Endothelial cell of umbilical vein (primary cell): ENCODE measurements around the gene DYRK3. TPM values are rescaled to one million over a fixed set of nuclear protein-coding genes. Genes with fewer than 3 reads are reported as not detected.

Experiments used
- BruUV-seq: library from RNA; stranded (reverse); fragments of 400-500 nt; replicated peaks from 2 replicates; lab custom pipeline; 2021; lab: Mats Ljungman, UMichigan
- CTCF ChIA-PET: fragments of 300-600, 350-600 bp; sonication (Branson Sonifier 250); formaldehyde crosslinking; loops from one replicate; lab custom pipeline; 2021; ENCODE audit warnings: antibody characterized with exemption, inconsistent platforms; lab: Charles Lee
- POLR2A ChIA-PET: fragments of 300-600, 350-600 bp; sonication (Branson Sonifier 250); formaldehyde crosslinking; loops from one replicate; lab custom pipeline; 2021; ENCODE audit warnings: antibody characterized with exemption, inconsistent platforms; lab: Charles Lee
- DNase-seq: peaks from one replicate; pipeline ENCODE4 v3.0.0-alpha.2; 2011; ENCODE audit warnings: low read depth, low spot score
- FAIRE-seq: peaks from 2 replicates; lab custom pipeline; 2011; peaks lifted over from hg19 to GRCh38; lab: Jason Lieb, UNC
- H2AFZ ChIP-seq: 2 replicates; pipeline ENCODE4 v1.6.0; 2012; ENCODE audit warnings: low read depth, low read length, control low read depth, inconsistent platforms
- H3K27ac ChIP-seq: 2 replicates; pipeline ENCODE4 v1.5.1; 2011; ENCODE audit warnings: low read depth, mild to moderate bottlenecking, control low read depth, low read length, moderate library complexity; ENCODE audit not compliant: insufficient read depth
- H3K27me3 ChIP-seq, 2 experiments: 2 replicates each; pipeline versions ENCODE4 v1.6.0 to v1.6.1; 2011; ENCODE audit warnings: low read length in 2 of 2, mixed read lengths in 1 of 2; ENCODE audit not compliant: control insufficient read depth in 2 of 2, insufficient read depth in 2 of 2
- H3K36me3 ChIP-seq, 2 experiments: 2 replicates in 1 of 2; 3 replicates in 1 of 2; pipeline ENCODE4 v1.5.1; 2011; ENCODE audit warnings: low read length in 2 of 2, mild to moderate bottlenecking in 1 of 2, moderate library complexity in 1 of 2; ENCODE audit not compliant: control insufficient read depth in 2 of 2, insufficient read depth in 2 of 2; ENCODE audit errors: extremely low read depth in 1 of 2
- H3K4me1 ChIP-seq: 3 replicates; pipeline ENCODE4 v1.5.1; 2011; ENCODE audit warnings: mild to moderate bottlenecking, low read length; ENCODE audit not compliant: control insufficient read depth, insufficient read depth; ENCODE audit errors: extremely low read depth
- H3K4me2 ChIP-seq: 2 replicates; pipeline ENCODE4 v1.6.1; 2011; ENCODE audit warnings: low read length, control low read depth, mixed read lengths; ENCODE audit not compliant: insufficient read depth
- H3K4me3 ChIP-seq, 3 experiments: fragments of 200-600 bp in 1 of 3; sonication (generic), shearing (Covaris generic) in 1 of 3; replicated peaks in 1 of 3; 2 replicates each; pipeline ENCODE4 v1.5.1; 2011 to 2016; ENCODE audit warnings: control low read depth in 3 of 3, low read length in 3 of 3, mild to moderate bottlenecking in 2 of 3, inconsistent platforms in 1 of 3, low read depth in 1 of 3, moderate library complexity in 1 of 3; ENCODE audit not compliant: insufficient read depth in 1 of 3
- H3K79me2 ChIP-seq: 2 replicates; pipeline ENCODE4 v1.6.0; 2012; ENCODE audit warnings: low read length, inconsistent platforms; ENCODE audit not compliant: control insufficient read depth, insufficient read depth
- H3K9ac ChIP-seq: replicated peaks from 2 replicates; pipeline ENCODE3; 2011; ENCODE audit warnings: low read length, control low read depth; ENCODE audit not compliant: insufficient read depth; ENCODE audit errors: extremely low read depth
- H3K9me1 ChIP-seq: replicated peaks from 3 replicates; pipeline ENCODE4 v1.6.0; 2011; ENCODE audit warnings: mild to moderate bottlenecking, low read length; ENCODE audit not compliant: control insufficient read depth, insufficient read depth; ENCODE audit errors: extremely low read depth
- H3K9me3 ChIP-seq: replicated peaks from 2 replicates; pipeline ENCODE4 v1.5.1; 2012; ENCODE audit warnings: low read length, inconsistent platforms; ENCODE audit not compliant: control insufficient read depth, insufficient read depth
- H4K20me1 ChIP-seq: replicated peaks from 2 replicates; pipeline ENCODE3; 2011; ENCODE audit warnings: mild to moderate bottlenecking, low read length; ENCODE audit not compliant: control insufficient read depth, insufficient read depth; ENCODE audit errors: extremely low read depth
- EZH2 ChIP-seq: IDR thresholded peaks from 2 replicates; pipeline ENCODE4 v1.6.1; 2012; ENCODE audit warnings: borderline replicate concordance, low read depth, mild to moderate bottlenecking, moderate library complexity, low read length, inconsistent platforms; ENCODE audit not compliant: severe bottlenecking
- FOS ChIP-seq: IDR thresholded peaks from 2 replicates; pipeline ENCODE4 v1.6.1; 2011; ENCODE audit warnings: mild to moderate bottlenecking, low read length, moderate library complexity, borderline replicate concordance; ENCODE audit not compliant: insufficient read depth
- GATA2 ChIP-seq: IDR thresholded peaks from 2 replicates; pipeline ENCODE4 v1.7.0; 2011; ENCODE audit warnings: low read depth, mild to moderate bottlenecking, moderate library complexity, mixed read lengths, low read length; ENCODE audit not compliant: insufficient read length, insufficient read depth
- JUN ChIP-seq: IDR thresholded peaks from 2 replicates; pipeline ENCODE4 v1.6.1; 2011; ENCODE audit warnings: borderline replicate concordance, low read depth; ENCODE audit not compliant: insufficient read length, insufficient read depth
- MYC ChIP-seq: IDR thresholded peaks from one replicate; pipeline ENCODE4 v1.6.1; 2011; ENCODE audit warnings: mild to moderate bottlenecking, low read depth, low read length
- POLR2A ChIP-seq: IDR thresholded peaks from 2 replicates; pipeline ENCODE4 v1.6.1; 2012; ENCODE audit warnings: low read depth, mild to moderate bottlenecking, control low read depth, low read length
- POLR2AphosphoS5 ChIP-seq: IDR thresholded peaks from 2 replicates; pipeline ENCODE4 v1.6.1; 2012; ENCODE audit warnings: low read depth, mild to moderate bottlenecking, control low read depth, low read length, moderate library complexity; ENCODE audit not compliant: insufficient read depth
- dilution Hi-C: fragments of 300-500 bp; cut with MboI; formaldehyde crosslinking; loops from one replicate; pipeline ENCODE4 v1.15.0; 2019; ENCODE audit warnings: low sequenced_read_pairs; ENCODE audit not compliant: extremely low pct_ligation_motif_present
- intact Hi-C: fragments of 100-400 bp; cut with micrococcal nuclease; formaldehyde crosslinking; loops from one replicate; pipeline ENCODE4 v1.10.0; 2022
- polyA plus RNA-seq, 4 experiments: library from polyadenylated mRNA; depleted of rRNA in 3 of 4; stranded (reverse) in 3 of 4; unstranded in 1 of 4; fragments of >200 nt; gene quantifications; 2 replicates each; pipeline versions ENCODE4 v1.2.1 to v1.2.3, GENCODE V29; 2011 to 2012; ENCODE audit warnings: missing spikeins in 1 of 4
- total RNA-seq: library from RNA; stranded (reverse); gene quantifications from 2 replicates; pipeline ENCODE4 v1.2.3, GENCODE V29; 2021
- TF ChIP-seq, protein P1 (sequence below), 2 donors: IDR thresholded peaks; 1 replicate in 1 of 2; 2 replicates in 1 of 2; pipeline ENCODE4 v1.5.1; 2011; ENCODE audit warnings: low read length in 2 of 2, mild to moderate bottlenecking in 2 of 2, moderate library complexity in 2 of 2, control low read depth in 1 of 2, inconsistent platforms in 1 of 2, low read depth in 1 of 2; ENCODE audit not compliant: insufficient read depth in 1 of 2; ENCODE audit errors: extremely low read depth in 1 of 2
- TF ChIP-seq, protein P2 (sequence below): IDR thresholded peaks from 2 replicates; pipeline ENCODE4 v1.6.1; 2011; ENCODE audit not compliant: insufficient read depth, insufficient read length

Gene DYRK3
- total and polyA plus RNA-seq, 2 donors (not counting 3 experiments of a cell fraction or from before 2014, with no cell fraction given) = 3.4 to 7.4 TPM

DNA sequence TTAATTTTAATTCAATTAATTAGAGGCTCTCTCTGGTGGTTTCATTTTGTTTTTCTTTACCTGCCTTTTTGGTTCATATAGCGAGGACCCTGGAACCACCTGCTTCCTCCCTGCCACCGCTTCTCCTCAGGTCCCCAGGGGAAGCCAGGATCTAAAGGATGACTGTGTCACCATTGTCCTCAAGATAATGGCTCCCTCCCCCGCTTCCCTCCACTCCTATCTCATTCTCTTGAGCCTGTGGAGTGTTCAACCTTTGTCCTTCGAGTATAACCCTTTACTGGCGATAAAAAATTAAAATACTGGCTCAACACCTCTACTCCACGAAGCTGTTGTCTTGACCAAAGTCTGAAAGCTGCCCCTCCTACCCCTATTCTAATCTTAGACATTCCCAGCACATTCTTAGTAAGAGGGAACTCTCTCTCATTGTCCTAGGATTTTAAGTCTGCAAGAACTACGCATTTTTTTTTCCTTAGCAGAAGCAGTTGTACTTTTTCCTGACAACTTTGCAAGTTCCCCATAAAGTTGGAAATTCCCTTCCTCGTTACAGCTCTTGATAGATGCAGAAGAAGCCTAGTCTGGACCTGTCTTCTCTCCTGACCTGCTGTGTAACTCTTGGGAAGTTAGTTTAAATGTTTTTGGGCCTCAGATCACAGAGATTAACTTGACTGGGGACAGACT lies 36.8 kb downstream of the DYRK3 start:
- dilution Hi-C loops = no loop called here

More for the DNA sequence above, 36.8 kb downstream of the DYRK3 start:
- Histone ChIP-seq H3K36me3 (no peaks in the 10 kb centered on the region), H3K27ac (no peak overlapping the region), H3K4me3 (no peak overlapping the region), H3K9me1 (no peaks in the 10 kb centered on the region), H3K9me3 (no peaks in the 10 kb centered on the region), H3K9ac (no peak overlapping the region), H4K20me1 (no peaks in the 10 kb centered on the region), H3K4me1 (peaks cover 10% of the 10 kb centered on the region), H2AFZ (no peak overlapping the region), H3K79me2 (no peaks in the 10 kb centered on the region), H3K4me2 (no peak overlapping the region), H3K27me3 (peaks cover 8 to 13% of the 10 kb centered on the region in 2 experiments)
- intact Hi-C loops = no loop called here
- TF ChIP-seq POLR2AphosphoS5 = no peak
- no peak for TF ChIP-seq EZH2
- no peak for TF ChIP-seq GATA2
- no peak for TF ChIP-seq FOS
- TF ChIP-seq JUN = no peak
- TF ChIP-seq POLR2A = no peak
- TF ChIP-seq, protein P1, sequence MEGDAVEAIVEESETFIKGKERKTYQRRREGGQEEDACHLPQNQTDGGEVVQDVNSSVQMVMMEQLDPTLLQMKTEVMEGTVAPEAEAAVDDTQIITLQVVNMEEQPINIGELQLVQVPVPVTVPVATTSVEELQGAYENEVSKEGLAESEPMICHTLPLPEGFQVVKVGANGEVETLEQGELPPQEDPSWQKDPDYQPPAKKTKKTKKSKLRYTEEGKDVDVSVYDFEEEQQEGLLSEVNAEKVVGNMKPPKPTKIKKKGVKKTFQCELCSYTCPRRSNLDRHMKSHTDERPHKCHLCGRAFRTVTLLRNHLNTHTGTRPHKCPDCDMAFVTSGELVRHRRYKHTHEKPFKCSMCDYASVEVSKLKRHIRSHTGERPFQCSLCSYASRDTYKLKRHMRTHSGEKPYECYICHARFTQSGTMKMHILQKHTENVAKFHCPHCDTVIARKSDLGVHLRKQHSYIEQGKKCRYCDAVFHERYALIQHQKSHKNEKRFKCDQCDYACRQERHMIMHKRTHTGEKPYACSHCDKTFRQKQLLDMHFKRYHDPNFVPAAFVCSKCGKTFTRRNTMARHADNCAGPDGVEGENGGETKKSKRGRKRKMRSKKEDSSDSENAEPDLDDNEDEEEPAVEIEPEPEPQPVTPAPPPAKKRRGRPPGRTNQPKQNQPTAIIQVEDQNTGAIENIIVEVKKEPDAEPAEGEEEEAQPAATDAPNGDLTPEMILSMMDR (IDR thresholded peaks at IDR 0.05; ENCODE audit: extremely low read depth in 1 of 2, insufficient read depth in 1 of 2, low read depth in 1 of 2, low read length in 2 of 2) = no peak
- TF ChIP-seq, protein P2, sequence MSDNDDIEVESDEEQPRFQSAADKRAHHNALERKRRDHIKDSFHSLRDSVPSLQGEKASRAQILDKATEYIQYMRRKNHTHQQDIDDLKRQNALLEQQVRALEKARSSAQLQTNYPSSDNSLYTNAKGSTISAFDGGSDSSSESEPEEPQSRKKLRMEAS = no peak
- TF ChIP-seq MYC = no peak
- DNase-seq = no peak
- CTCF ChIA-PET = interaction anchor here (0.8 to 5.1 kb wide), 6 partner anchors 8 to 412 kb away, joined by 3 to 37 read pairs (median 4); partner anchors contain the start of gene DYRK3
- no peak for FAIRE-seq
- BruUV-seq = no TSS peak
- POLR2A ChIA-PET = no interaction called here
